ENCODE data around the gene BARHL2. TPM values are rescaled to one million over a fixed set of nuclear protein-coding genes. Genes with fewer than 3 reads are reported as not detected.

Gene BARHL2
- total RNA-seq: not detected

GRCh38 chr1:90716552-90717355, at the start of gene BARHL2:
BARHL2 (minus strand) TSS chr1:90717302; CDS start chr1:90717195, 107 bp downstream.
- no peak for TF ChIP-seq CTCF (IDR thresholded peaks at IDR 0.05)
- no peak for TF ChIP-seq EP300 (IDR thresholded peaks at IDR 0.05)
- TF ChIP-seq POLR2A (IDR thresholded peaks at IDR 0.05): no peak
- peaks cover 0 to 59% (median 9%) of the 10 kb centered on the region in 4 donors for H3K4me1 ChIP-seq
- 5 to 7% methylated on average over 43 to 51 of the region's 58 CpGs for WGBS, 2 donors
- DNase-seq (ENCODE audit: low spot score in 2 of 2): no peak
- no peak within 1 kb of the TSS for H3K27ac ChIP-seq
- peak within 1 kb of the TSS in 3 of 4 donors; percentile 5 to 46 (median 17) for H3K4me3 ChIP-seq
- H3K36me3 ChIP-seq: no peaks in the 10 kb centered on the region
- peaks cover 7 to 97% of the 10 kb centered on the region in 2 donors for H3K27me3 ChIP-seq
- peaks cover 0 to 18% (median 3%) of the 10 kb centered on the region in 4 donors for H3K9me3 ChIP-seq

- 89 to 91% methylated on average over 6 of the region's 6 CpGs for WGBS, 2 donors
- Histone ChIP-seq H3K4me1 (no peaks in the 10 kb centered on the region), H3K9me3 (no peaks in the 10 kb centered on the region), H3K4me3 (no peak overlapping the region), H3K27me3 (no peaks in the 10 kb centered on the region), H3K36me3 (no peaks in the 10 kb centered on the region), H3K27ac (no peak overlapping the region)
- no peak for DNase-seq (ENCODE audit: low spot score in 2 of 2)
- TF ChIP-seq EP300 (IDR thresholded peaks at IDR 0.05) (no peak), CTCF (IDR thresholded peaks at IDR 0.05) (no peak), POLR2A (IDR thresholded peaks at IDR 0.05) (no peak)
These were observed 46.8 kb upstream of the BARHL2 start for GRCh38 chr1:90763930-90764329.

- no peak overlapping the region for H3K4me3 ChIP-seq
- H3K9me3 ChIP-seq: no peaks in the 10 kb centered on the region
- H3K27ac ChIP-seq: no peak overlapping the region
- no peaks in the 10 kb centered on the region for H3K36me3 ChIP-seq
- DNase-seq (ENCODE audit: low spot score in 2 of 2): no peak
- H3K27me3 ChIP-seq: no peaks in the 10 kb centered on the region
- 73 to 81% methylated on average over 3 of the region's 3 CpGs for WGBS, 2 donors
- H3K4me1 ChIP-seq: no peaks in the 10 kb centered on the region
- TF ChIP-seq CTCF (IDR thresholded peaks at IDR 0.05): no peak
- no peak for TF ChIP-seq EP300 (IDR thresholded peaks at IDR 0.05)
- no peak for TF ChIP-seq POLR2A (IDR thresholded peaks at IDR 0.05)
These were observed 46.4 kb upstream of the BARHL2 start for GRCh38 chr1:90763506-90763905.

GRCh38 chr1:90761781-90762589, 44.9 kb upstream of the BARHL2 start:
- WGBS, 2 donors: 35 to 37% methylated on average over 12 of the region's 12 CpGs
- H3K9me3 ChIP-seq: no peaks in the 10 kb centered on the region

More at GRCh38 chr1:90761781-90762589, 44.9 kb upstream of the BARHL2 start:
- Histone ChIP-seq H3K4me1 (no peaks in the 10 kb centered on the region), H3K4me3 (no peak overlapping the region), H3K27me3 (no peaks in the 10 kb centered on the region), H3K36me3 (no peaks in the 10 kb centered on the region), H3K27ac (no peak overlapping the region)
- TF ChIP-seq CTCF (IDR thresholded peaks at IDR 0.05): no peak
- no peak for TF ChIP-seq POLR2A (IDR thresholded peaks at IDR 0.05)
- TF ChIP-seq EP300 (IDR thresholded peaks at IDR 0.05): no peak
- DNase-seq (ENCODE audit: low spot score in 2 of 2): no peak
